ACC112 (cell line): ENCODE measurements around the gene LRBA.
A peak's percentile ranks its signal among the peaks of the same experiment; 100 is the strongest.
"Not testable (repeated sequence)": the region's sequence is repeated elsewhere in the genome, so short reads cannot be mapped to it uniquely, and the experiment has no call there.

Source experiments
- H2AFZ ChIP-seq: fragments of 200-600 bp; sonication (generic); one replicate; pipeline ENCODE4 v1.6.0; 2017; ENCODE audit warnings: antibody characterized with exemption, low read length; ENCODE audit not compliant: unreplicated experiment
- H3K27ac ChIP-seq: fragments of 200-600 bp; sonication (generic); 2 replicates; pipeline ENCODE4 v1.5.1; 2014; ENCODE audit warnings: low read depth, mild to moderate bottlenecking, antibody characterized with exemption, low read length, moderate library complexity
- H3K27me3 ChIP-seq: fragments of 200-600 bp; sonication (generic); 2 replicates; pipeline ENCODE4 v1.6.1; 2014; ENCODE audit warnings: mild to moderate bottlenecking, antibody characterized with exemption, low read length, moderate library complexity, mixed read lengths; ENCODE audit not compliant: insufficient read depth
- H3K36me3 ChIP-seq: fragments of 200-600 bp; sonication (generic); 2 replicates; pipeline ENCODE4 v1.6.1; 2016; ENCODE audit warnings: mild to moderate bottlenecking, antibody characterized with exemption, low read length, moderate library complexity, mixed read lengths; ENCODE audit not compliant: insufficient read depth
- H3K4me1 ChIP-seq: fragments of 200-600 bp; sonication (generic); one replicate; pipeline ENCODE4 v1.6.1; 2016; ENCODE audit warnings: low read length, mixed read lengths; ENCODE audit not compliant: insufficient read depth, unreplicated experiment, control insufficient read depth
- H3K4me3 ChIP-seq: fragments of 200-600 bp; sonication (generic); 2 replicates; pipeline ENCODE4 v1.5.1; 2014; ENCODE audit warnings: mild to moderate bottlenecking, low read depth, low read length
- H3K79me2 ChIP-seq: fragments of 200-600 bp; sonication (generic); one replicate; pipeline ENCODE4 v1.6.0; 2016; ENCODE audit warnings: low read length; ENCODE audit not compliant: control insufficient read depth, unreplicated experiment, insufficient read depth

Gene LRBA

GRCh38 chr4:150525321-150525868, 489.7 kb downstream of the LRBA start:
- Histone ChIP-seq H3K36me3 (no peaks in the 10 kb centered on the region), H3K27me3 (no peaks in the 10 kb centered on the region), H3K79me2 (no peaks in the 10 kb centered on the region), H3K4me1 (no peaks in the 10 kb centered on the region), H2AFZ (no peak overlapping the region), H3K27ac (no peak overlapping the region), H3K4me3 (no peak overlapping the region)

- Histone ChIP-seq H3K79me2 (no peaks in the 10 kb centered on the region), H2AFZ (no peak overlapping the region), H3K27me3 (no peaks in the 10 kb centered on the region), H3K36me3 (no peaks in the 10 kb centered on the region), H3K27ac (peak overlapping the region; percentile 56), H3K4me3 (no peak overlapping the region), H3K4me1 (peaks cover 21% of the 10 kb centered on the region)
Measured at GRCh38 chr4:150518559-150518958, 496.5 kb downstream of the LRBA start.

GRCh38 chr4:150515135-150515534, 499.9 kb downstream of the LRBA start:
- Histone ChIP-seq H3K36me3 (no peaks in the 10 kb centered on the region), H2AFZ (no peak overlapping the region), H3K4me1 (peaks cover 21% of the 10 kb centered on the region), H3K4me3 (no peak overlapping the region), H3K27ac (no peak overlapping the region), H3K27me3 (no peaks in the 10 kb centered on the region), H3K79me2 (no peaks in the 10 kb centered on the region)

GRCh38 chr4:150514709-150515108, 500.4 kb downstream of the LRBA start:
- Histone ChIP-seq H3K27me3 (no peaks in the 10 kb centered on the region), H3K4me3 (no peak overlapping the region), H3K4me1 (peaks cover 25% of the 10 kb centered on the region), H3K36me3 (no peaks in the 10 kb centered on the region), H3K79me2 (no peaks in the 10 kb centered on the region), H3K27ac (no peak overlapping the region), H2AFZ (no peak overlapping the region)

- Histone ChIP-seq H2AFZ (peak overlapping the region; percentile 65), H3K36me3 (no peaks in the 10 kb centered on the region), H3K79me2 (no peaks in the 10 kb centered on the region), H3K27ac (peak overlapping the region; percentile 95), H3K4me1 (peaks cover 15% of the 10 kb centered on the region), H3K4me3 (peak overlapping the region; percentile 69), H3K27me3 (no peaks in the 10 kb centered on the region)
Measured at GRCh38 chr4:150510176-150510865, 504.8 kb downstream of the LRBA start.

- not testable (repeated sequence) for H2AFZ ChIP-seq, H3K4me1 ChIP-seq, H3K27me3 ChIP-seq, H3K79me2 ChIP-seq, H3K27ac ChIP-seq, H3K36me3 ChIP-seq, H3K4me3 ChIP-seq
Measured at GRCh38 chr4:150507656-150508055, 507.4 kb downstream of the LRBA start.

GRCh38 chr4:150501983-150502382, 513.1 kb downstream of the LRBA start:
- Histone ChIP-seq H3K27ac (no peak overlapping the region), H3K4me3 (no peak overlapping the region), H2AFZ (no peak overlapping the region), H3K36me3 (no peaks in the 10 kb centered on the region), H3K27me3 (no peaks in the 10 kb centered on the region), H3K4me1 (peaks cover 10% of the 10 kb centered on the region), H3K79me2 (no peaks in the 10 kb centered on the region)

GRCh38 chr4:150501009-150501727, 513.9 kb downstream of the LRBA start:
- Histone ChIP-seq H3K4me1 (peaks cover 10% of the 10 kb centered on the region), H3K27me3 (no peaks in the 10 kb centered on the region), H2AFZ (no peak overlapping the region), H3K27ac (peak overlapping the region; percentile 18; the same call in 1 of the 2 replicates), H3K79me2 (no peaks in the 10 kb centered on the region), H3K36me3 (no peaks in the 10 kb centered on the region), H3K4me3 (no peak overlapping the region)

GRCh38 chr4:150497612-150498011, 517.5 kb downstream of the LRBA start:
- no peaks in the 10 kb centered on the region for H3K36me3 ChIP-seq
- H3K79me2 ChIP-seq = no peaks in the 10 kb centered on the region
- H3K4me3 ChIP-seq = no peak overlapping the region
- no peak overlapping the region for H2AFZ ChIP-seq
- no peaks in the 10 kb centered on the region for H3K27me3 ChIP-seq
- H3K4me1 ChIP-seq = peaks cover 19% of the 10 kb centered on the region
- H3K27ac ChIP-seq = no peak overlapping the region

GRCh38 chr4:150495550-150495949, 519.5 kb downstream of the LRBA start:
- H3K27me3 ChIP-seq = no peaks in the 10 kb centered on the region
- peaks cover 10% of the 10 kb centered on the region for H3K4me1 ChIP-seq
- H3K4me3 ChIP-seq = no peak overlapping the region
- no peaks in the 10 kb centered on the region for H3K79me2 ChIP-seq
- H3K36me3 ChIP-seq = no peaks in the 10 kb centered on the region
- H3K27ac ChIP-seq = no peak overlapping the region
- no peak overlapping the region for H2AFZ ChIP-seq

GRCh38 chr4:150493851-150494250, 521.2 kb downstream of the LRBA start:
- no peak overlapping the region for H3K4me3 ChIP-seq
- H3K27me3 ChIP-seq = no peaks in the 10 kb centered on the region
- no peak overlapping the region for H2AFZ ChIP-seq
- H3K36me3 ChIP-seq = no peaks in the 10 kb centered on the region
- peaks cover 9% of the 10 kb centered on the region for H3K4me1 ChIP-seq
- H3K27ac ChIP-seq = peak overlapping the region; percentile 32
- no peaks in the 10 kb centered on the region for H3K79me2 ChIP-seq
